GM23338 (cell line): ENCODE data around the gene PDE12. TPM values are rescaled to one million over a fixed set of nuclear protein-coding genes. Genes with fewer than 3 reads are reported as not detected.

Source experiments
- ATAC-seq: fragments of 200-7000 bp; cut with Tn5 transposase; 3 replicates; pipeline ENCODE4 v1.9.1; 2020
- DNase-seq: peaks from one replicate; pipeline ENCODE4 v3.0.0-alpha.2; 2015; ENCODE audit warnings: low spot score
- H2AFZ ChIP-seq: fragments of 200-600 bp; sonication (generic); 2 replicates; pipeline ENCODE4 v1.8.0; 2016; ENCODE audit warnings: antibody characterized with exemption, mild to moderate bottlenecking, moderate library complexity
- H3F3A ChIP-seq: fragments of 200-600 bp; sonication (generic); replicated peaks from 2 replicates; pipeline ENCODE4 v1.8.0; 2017; ENCODE audit warnings: antibody characterized with exemption, mixed run types, low read depth
- H3K27ac ChIP-seq: fragments of 200-600 bp; sonication (generic); 2 replicates; pipeline ENCODE4 v1.6.1; 2016; ENCODE audit warnings: low read depth
- H3K27me3 ChIP-seq: fragments of 200-600 bp; sonication (generic); 2 replicates; pipeline ENCODE4 v1.8.0; 2016; ENCODE audit warnings: mild to moderate bottlenecking, mixed run types, moderate library complexity; ENCODE audit not compliant: insufficient read depth
- H3K36me3 ChIP-seq: fragments of 200-600 bp; sonication (generic); 2 replicates; pipeline ENCODE4 v1.8.0; 2016; ENCODE audit warnings: mild to moderate bottlenecking; ENCODE audit not compliant: insufficient read depth
- H3K4me1 ChIP-seq: fragments of 200-600 bp; sonication (generic); 2 replicates; pipeline ENCODE4 v1.8.0; 2016; ENCODE audit warnings: mild to moderate bottlenecking, moderate library complexity; ENCODE audit not compliant: insufficient read depth
- H3K4me2 ChIP-seq: fragments of 200-600 bp; sonication (generic); 2 replicates; pipeline ENCODE4 v1.7.1; 2017; ENCODE audit warnings: mixed run types
- H3K4me3 ChIP-seq: fragments of 200-600 bp; sonication (generic); 2 replicates; pipeline ENCODE4 v1.6.1; 2016; ENCODE audit warnings: mixed run types
- H3K79me2 ChIP-seq: fragments of 200-600 bp; sonication (generic); replicated peaks from 2 replicates; pipeline ENCODE4 v1.8.0; 2017; ENCODE audit warnings: mild to moderate bottlenecking; ENCODE audit not compliant: insufficient read depth
- H3K9me2 ChIP-seq: fragments of 200-600 bp; sonication (generic); 2 replicates; pipeline ENCODE4 v1.8.0; 2017; ENCODE audit not compliant: insufficient read depth
- H4K20me1 ChIP-seq: fragments of 200-600 bp; sonication (generic); replicated peaks from 2 replicates; pipeline ENCODE4 v1.8.0; 2017; ENCODE audit warnings: mild to moderate bottlenecking; ENCODE audit not compliant: insufficient read depth
- H3K27ac Mint-ChIP-seq: 2 replicates; pipeline ENCODE4 v1.8.0; 2020; ENCODE audit warnings: inconsistent platforms, mild to moderate bottlenecking, moderate library complexity, mixed read lengths
- H3K27me3 Mint-ChIP-seq: 3 replicates; pipeline ENCODE4 v1.8.0; 2022; ENCODE audit warnings: low read depth, mild to moderate bottlenecking, moderate library complexity, mixed read lengths, inconsistent platforms; ENCODE audit not compliant: insufficient read depth, poor library complexity
- H3K36me3 Mint-ChIP-seq: 3 replicates; pipeline ENCODE4 v1.8.0; 2021; ENCODE audit warnings: low read depth, mild to moderate bottlenecking, inconsistent platforms, moderate library complexity, mixed read lengths
- H3K4me1 Mint-ChIP-seq: 3 replicates; pipeline ENCODE4 v1.8.0; 2020; ENCODE audit warnings: mild to moderate bottlenecking, inconsistent platforms, mixed read lengths
- H3K4me3 Mint-ChIP-seq: 3 replicates; pipeline ENCODE4 v1.8.0; 2021; ENCODE audit warnings: moderate library complexity, mild to moderate bottlenecking, inconsistent platforms, mixed read lengths
- H3K9me3 Mint-ChIP-seq: 3 replicates; pipeline ENCODE4 v1.8.0; 2020; ENCODE audit warnings: moderate library complexity, mild to moderate bottlenecking, inconsistent platforms, mixed read lengths
- CTCF ChIP-seq, 2 experiments: fragments of 200-600 bp in 1 of 2; sonication (generic) in 1 of 2; conservative IDR thresholded peaks; 2 replicates each; pipeline versions ENCODE4 v1.5.1 to v1.6.1; 2016 to 2017; ENCODE audit warnings: antibody characterized with exemption in 2 of 2, low read depth in 2 of 2, mild to moderate bottlenecking in 2 of 2, moderate library complexity in 1 of 2
- EZH2 ChIP-seq: fragments of 200-600 bp; sonication (generic); IDR thresholded peaks from one replicate; pipeline ENCODE4 v1.8.0; 2017; ENCODE audit warnings: antibody characterized with exemption, mild to moderate bottlenecking, low read depth; ENCODE audit not compliant: unreplicated experiment
- JUNB ChIP-seq: IDR thresholded peaks from one replicate; pipeline ENCODE4 v1.6.1; 2016; ENCODE audit warnings: antibody characterized with exemption; ENCODE audit not compliant: unreplicated experiment
- NANOG ChIP-seq: IDR thresholded peaks from 2 replicates; pipeline ENCODE4 v1.6.1; 2016; ENCODE audit warnings: antibody characterized with exemption, borderline replicate concordance
- REST ChIP-seq: IDR thresholded peaks from one replicate; pipeline ENCODE4 v1.6.1; 2018; ENCODE audit warnings: antibody characterized with exemption; ENCODE audit not compliant: unreplicated experiment
- ZNF114 ChIP-seq: fragments of 250-450 bp; sonication (Bioruptor Pico); IDR thresholded peaks from 2 replicates; pipeline ENCODE4 v1.5.0; 2020; ENCODE audit warnings: mild to moderate bottlenecking, moderate library complexity
- ZNF462 ChIP-seq: fragments of 250-450 bp; sonication (Bioruptor Pico); IDR thresholded peaks from 2 replicates; pipeline ENCODE4 v1.5.0; 2020; ENCODE audit warnings: mild to moderate bottlenecking, moderate library complexity
- polyA plus RNA-seq: library from polyadenylated mRNA; unstranded; fragments of >200 nt; fragmentation: Nextera tagmentation; extraction: Ambion mirVana; gene quantifications from 2 replicates; pipeline ENCODE4 v1.2.1, GENCODE V29; 2016
- total RNA-seq: library from RNA; depleted of rRNA; stranded (reverse); fragments of >200 nt; shearing (Covaris generic); gene quantifications from 2 replicates; pipeline ENCODE4 v1.2.3, GENCODE V29; 2014

Gene PDE12
- total and polyA plus RNA-seq, 2 experiments from 2014 or later, result 5.0 to 14.3 TPM

GRCh38 chr3:57582474-57583168 lies 26.5 kb downstream of the PDE12 start:
- H3K36me3 Mint-ChIP-seq, result peaks cover 41% of the 10 kb centered on the region
- no peaks in the 10 kb centered on the region for H3K9me2 ChIP-seq
- H3K27me3 Mint-ChIP-seq, result no peaks in the 10 kb centered on the region
- no peaks in the 10 kb centered on the region for H3K4me1 ChIP-seq
- H3K4me3 Mint-ChIP-seq, result no peak overlapping the region
- H3K4me1 Mint-ChIP-seq, result no peaks in the 10 kb centered on the region
- peak; percentile 31 for DNase-seq
- no peaks in the 10 kb centered on the region for H3K9me3 Mint-ChIP-seq
- H3K27ac Mint-ChIP-seq, result no peak overlapping the region
- ATAC-seq, result peak; percentile 71
- H4K20me1 ChIP-seq, result peaks cover 70% of the 10 kb centered on the region
- H3K27ac ChIP-seq, result no peak overlapping the region
- H3K4me3 ChIP-seq, result no peak overlapping the region
- H3K27me3 ChIP-seq, result no peaks in the 10 kb centered on the region
- no peak overlapping the region for H2AFZ ChIP-seq
- no peak overlapping the region for H3K4me2 ChIP-seq
- peak; percentile 26 to 40; a peak in 3 of 4 replicates for TF ChIP-seq CTCF (conservative IDR thresholded peaks at IDR 0.05; ENCODE audit: low read depth in 2 of 2)
- no peak for TF ChIP-seq ZNF462
- no peaks in the 10 kb centered on the region for H3F3A ChIP-seq
- peaks cover 98% of the 10 kb centered on the region for H3K79me2 ChIP-seq
- H3K36me3 ChIP-seq, result peaks cover 25% of the 10 kb centered on the region; the same call in 1 of the 2 replicates

- H3K4me3 Mint-ChIP-seq, result no peak overlapping the region
- Histone ChIP-seq H3K36me3 (peaks cover 22% of the 10 kb centered on the region; the same call in 1 of the 2 replicates), H3K27ac (peak overlapping the region; percentile 56; the same call in 1 of the 2 replicates), H3K4me2 (no peak overlapping the region), H3F3A (no peaks in the 10 kb centered on the region), H3K4me1 (no peaks in the 10 kb centered on the region), H3K27me3 (no peaks in the 10 kb centered on the region), H2AFZ (no peak overlapping the region), H3K79me2 (peaks cover 98% of the 10 kb centered on the region), H3K4me3 (no peak overlapping the region), H3K9me2 (no peaks in the 10 kb centered on the region), H4K20me1 (peaks cover 70% of the 10 kb centered on the region)
- no peak for ATAC-seq
- no peaks in the 10 kb centered on the region for H3K4me1 Mint-ChIP-seq
- no peak overlapping the region; the same call in 1 of the 2 replicates for H3K27ac Mint-ChIP-seq
- H3K36me3 Mint-ChIP-seq, result peaks cover 33% of the 10 kb centered on the region
- no peak for DNase-seq
- no peaks in the 10 kb centered on the region for H3K27me3 Mint-ChIP-seq
- H3K9me3 Mint-ChIP-seq, result no peaks in the 10 kb centered on the region
- TF ChIP-seq REST, result no peak
- TF ChIP-seq NANOG, result no peak
- TF ChIP-seq JUNB, result no peak
- no peak for TF ChIP-seq EZH2
- no peak for TF ChIP-seq ZNF114 (CRISPR knock-in tag)
Measured at GRCh38 chr3:57583544-57583943, 27.5 kb downstream of the PDE12 start.
